ENCODE measurements around the gene ATP6V1E1.

The ATP6V1E1 gene

GRCh38 chr22:17549655-17550054 lies 78.9 kb downstream of the ATP6V1E1 start:
- H3K27ac ChIP-seq = no peak overlapping the region
- DNase-seq (ENCODE audit: low read depth, low spot score) = peak; percentile 36

- DNase-seq (ENCODE audit: low read depth, low spot score) = no peak
- no peak overlapping the region for H3K27ac ChIP-seq
These were observed 79.4 kb downstream of the ATP6V1E1 start for GRCh38 chr22:17549183-17549582.

- no peak for DNase-seq (ENCODE audit: low read depth, low spot score)
- no peak overlapping the region for H3K27ac ChIP-seq
These were observed 79.9 kb downstream of the ATP6V1E1 start for GRCh38 chr22:17548756-17549035.

- DNase-seq (ENCODE audit: low read depth, low spot score) = no peak
- H3K27ac ChIP-seq = no peak overlapping the region
These were observed 80.4 kb downstream of the ATP6V1E1 start for GRCh38 chr22:17548010-17548755.

- DNase-seq (ENCODE audit: low read depth, low spot score) = no peak
- H3K27ac ChIP-seq = no peak overlapping the region
These were observed 86.1 kb downstream of the ATP6V1E1 start for GRCh38 chr22:17542452-17542851.

Data from epithelial cell of prostate (primary cell).